Neural progenitor cell (in vitro differentiated cells): ENCODE results near the gene HJV. TPM values are rescaled to one million over a fixed set of nuclear protein-coding genes. Genes with fewer than 3 reads are reported as not detected.

ENCODE experiments used
- DNase-seq: peaks from one replicate; pipeline ENCODE4 v3.0.0-alpha.2; 2016; ENCODE audit warnings: low spot score
- H2AFZ ChIP-seq: fragments of 200-600 bp; sonication (generic); replicated peaks from 2 replicates; pipeline ENCODE4 v1.6.1; 2016; ENCODE audit warnings: antibody characterized with exemption
- H3F3A ChIP-seq: fragments of 200-600 bp; sonication (generic); 2 replicates; pipeline ENCODE4 v1.6.1; 2016; ENCODE audit warnings: antibody characterized with exemption, low read depth
- H3K27ac ChIP-seq: fragments of 200-600 bp; sonication (generic); 2 replicates; pipeline ENCODE4 v1.5.1; 2016; ENCODE audit warnings: mild to moderate bottlenecking
- H3K27me3 ChIP-seq: fragments of 200-600 bp; sonication (generic); 2 replicates; pipeline ENCODE4 v1.6.1; 2016; ENCODE audit warnings: mild to moderate bottlenecking, moderate library complexity
- H3K36me3 ChIP-seq: fragments of 200-600 bp; sonication (generic); 2 replicates; pipeline ENCODE4 v1.5.1; 2016
- H3K4me1 ChIP-seq: fragments of 200-600 bp; sonication (generic); 2 replicates; pipeline ENCODE4 v1.6.1; 2016; ENCODE audit warnings: mixed run types
- H3K4me2 ChIP-seq: fragments of 200-600 bp; sonication (generic); 2 replicates; pipeline ENCODE4 v1.6.1; 2016
- H3K4me3 ChIP-seq: fragments of 200-600 bp; sonication (generic); 2 replicates; pipeline ENCODE4 v1.5.1; 2016
- H3K79me2 ChIP-seq: fragments of 200-600 bp; sonication (generic); 2 replicates; pipeline ENCODE4 v1.6.1; 2016; ENCODE audit warnings: low read depth
- H3K9ac ChIP-seq: fragments of 200-600 bp; sonication (generic); 2 replicates; pipeline ENCODE4 v1.6.1; 2016
- H3K9me3 ChIP-seq: fragments of 200-600 bp; sonication (generic); 2 replicates; pipeline ENCODE4 v1.5.1; 2016; ENCODE audit warnings: low read depth
- H4K20me1 ChIP-seq: fragments of 200-600 bp; sonication (generic); 2 replicates; pipeline ENCODE4 v1.6.1; 2016; ENCODE audit warnings: low read depth
- H3K27ac Mint-ChIP-seq: 3 replicates; pipeline ENCODE4 v1.8.0; 2021; ENCODE audit warnings: mixed read lengths
- H3K27me3 Mint-ChIP-seq: 2 replicates; pipeline ENCODE4 v1.8.0; 2022; ENCODE audit warnings: low read depth, mild to moderate bottlenecking, inconsistent platforms, moderate library complexity, mixed read lengths; ENCODE audit not compliant: insufficient read depth
- H3K36me3 Mint-ChIP-seq: 3 replicates; pipeline ENCODE4 v1.8.0; 2021; ENCODE audit warnings: mixed read lengths
- H3K4me1 Mint-ChIP-seq: 3 replicates; pipeline ENCODE4 v1.8.0; 2021; ENCODE audit warnings: mixed read lengths
- H3K4me3 Mint-ChIP-seq: 3 replicates; pipeline ENCODE4 v1.8.0; 2021; ENCODE audit warnings: mild to moderate bottlenecking, moderate library complexity, mixed read lengths
- H3K9me3 Mint-ChIP-seq: 3 replicates; pipeline ENCODE4 v1.8.0; 2020; ENCODE audit warnings: mixed read lengths
- EZH2 ChIP-seq: fragments of 200-600 bp; sonication (generic); IDR thresholded peaks from 2 replicates; pipeline ENCODE4 v1.6.1; 2017; ENCODE audit warnings: antibody characterized with exemption, mild to moderate bottlenecking, moderate library complexity
- EZH2phosphoT487 ChIP-seq: fragments of 200-600 bp; sonication (generic); IDR thresholded peaks from 2 replicates; pipeline ENCODE4 v1.6.1; 2017; ENCODE audit warnings: antibody characterized with exemption
- total RNA-seq: library from RNA; depleted of rRNA; stranded (reverse); fragments of >200 nt; gene quantifications from 2 replicates; pipeline ENCODE4 v1.2.3, GENCODE V29; 2015; ENCODE audit warnings: low replicate concordance
- TF ChIP-seq, protein P1 (sequence below): fragments of 200-600 bp; sonication (generic); IDR thresholded peaks from 2 replicates; pipeline ENCODE4 v1.5.1; 2017; ENCODE audit warnings: antibody characterized with exemption, mild to moderate bottlenecking

HJV gene
- total RNA-seq, 1 donor from 2014 or later = not detected

- Histone ChIP-seq H3K27ac (no peak overlapping the region), H3K4me3 (no peak overlapping the region), H4K20me1 (no peaks in the 10 kb centered on the region), H3K36me3 (no peaks in the 10 kb centered on the region), H2AFZ (no peak overlapping the region), H3K9me3 (no peaks in the 10 kb centered on the region), H3K4me1 (no peaks in the 10 kb centered on the region), H3K4me2 (no peak overlapping the region), H3K27me3 (peaks cover 23% of the 10 kb centered on the region), H3F3A (no peaks in the 10 kb centered on the region), H3K79me2 (no peaks in the 10 kb centered on the region), H3K9ac (no peak overlapping the region)
- TF ChIP-seq, protein P1, sequence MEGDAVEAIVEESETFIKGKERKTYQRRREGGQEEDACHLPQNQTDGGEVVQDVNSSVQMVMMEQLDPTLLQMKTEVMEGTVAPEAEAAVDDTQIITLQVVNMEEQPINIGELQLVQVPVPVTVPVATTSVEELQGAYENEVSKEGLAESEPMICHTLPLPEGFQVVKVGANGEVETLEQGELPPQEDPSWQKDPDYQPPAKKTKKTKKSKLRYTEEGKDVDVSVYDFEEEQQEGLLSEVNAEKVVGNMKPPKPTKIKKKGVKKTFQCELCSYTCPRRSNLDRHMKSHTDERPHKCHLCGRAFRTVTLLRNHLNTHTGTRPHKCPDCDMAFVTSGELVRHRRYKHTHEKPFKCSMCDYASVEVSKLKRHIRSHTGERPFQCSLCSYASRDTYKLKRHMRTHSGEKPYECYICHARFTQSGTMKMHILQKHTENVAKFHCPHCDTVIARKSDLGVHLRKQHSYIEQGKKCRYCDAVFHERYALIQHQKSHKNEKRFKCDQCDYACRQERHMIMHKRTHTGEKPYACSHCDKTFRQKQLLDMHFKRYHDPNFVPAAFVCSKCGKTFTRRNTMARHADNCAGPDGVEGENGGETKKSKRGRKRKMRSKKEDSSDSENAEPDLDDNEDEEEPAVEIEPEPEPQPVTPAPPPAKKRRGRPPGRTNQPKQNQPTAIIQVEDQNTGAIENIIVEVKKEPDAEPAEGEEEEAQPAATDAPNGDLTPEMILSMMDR = peak; percentile 76
- TF ChIP-seq EZH2phosphoT487 = no peak
- Mint-ChIP-seq H3K4me1 (peaks cover 4% of the 10 kb centered on the region), H3K4me3 (no peak overlapping the region), H3K27me3 (peaks cover 4% of the 10 kb centered on the region), H3K9me3 (no peaks in the 10 kb centered on the region), H3K27ac (no peak overlapping the region), H3K36me3 (no peaks in the 10 kb centered on the region)
- DNase-seq = peak; percentile 66
These were observed 8.6 kb downstream of the HJV start for GRCh38 chr1:146012703-146013558.

- TF ChIP-seq EZH2phosphoT487 (no peak), EZH2 (no peak)
- TF ChIP-seq, protein P1 = no peak
- H3K9me3 ChIP-seq = no peaks in the 10 kb centered on the region
- Mint-ChIP-seq H3K27me3 (no peaks in the 10 kb centered on the region), H3K9me3 (no peaks in the 10 kb centered on the region), H3K4me3 (no peak overlapping the region), H3K27ac (no peak overlapping the region), H3K4me1 (peaks cover 9% of the 10 kb centered on the region), H3K36me3 (no peaks in the 10 kb centered on the region)
- no peaks in the 10 kb centered on the region for H3K79me2 ChIP-seq
- H4K20me1 ChIP-seq = no peaks in the 10 kb centered on the region
- no peak overlapping the region for H3K27ac ChIP-seq
- H3K36me3 ChIP-seq = no peaks in the 10 kb centered on the region
- no peaks in the 10 kb centered on the region for H3K4me1 ChIP-seq
- no peak for DNase-seq
- H3F3A ChIP-seq = no peaks in the 10 kb centered on the region
- no peak overlapping the region for H2AFZ ChIP-seq
- no peak overlapping the region for H3K4me3 ChIP-seq
- no peak overlapping the region for H3K4me2 ChIP-seq
- no peak overlapping the region for H3K9ac ChIP-seq
- H3K27me3 ChIP-seq = no peaks in the 10 kb centered on the region
These were observed 11.3 kb downstream of the HJV start for GRCh38 chr1:146010126-146010738.

- no peak overlapping the region for H3K27ac ChIP-seq
- peaks cover 5% of the 10 kb centered on the region for H3K4me1 Mint-ChIP-seq
- no peak overlapping the region for H3K27ac Mint-ChIP-seq
These were observed 13.9 kb downstream of the HJV start for GRCh38 chr1:146007489-146008133.

More at GRCh38 chr1:146007489-146008133, 13.9 kb downstream of the HJV start:
- H3K27me3 Mint-ChIP-seq = peaks cover 3% of the 10 kb centered on the region
- H4K20me1 ChIP-seq = no peaks in the 10 kb centered on the region
- no peaks in the 10 kb centered on the region for H3K36me3 Mint-ChIP-seq
- no peak overlapping the region for H3K4me2 ChIP-seq
- H3K27me3 ChIP-seq = no peaks in the 10 kb centered on the region
- H2AFZ ChIP-seq = no peak overlapping the region
- no peak for TF ChIP-seq EZH2phosphoT487
- H3K9me3 ChIP-seq = no peaks in the 10 kb centered on the region
- no peaks in the 10 kb centered on the region for H3K36me3 ChIP-seq
- H3F3A ChIP-seq = no peaks in the 10 kb centered on the region
- H3K9ac ChIP-seq = no peak overlapping the region
- H3K9me3 Mint-ChIP-seq = no peaks in the 10 kb centered on the region
- H3K79me2 ChIP-seq = no peaks in the 10 kb centered on the region
- H3K4me3 ChIP-seq = no peak overlapping the region
- no peak for DNase-seq
- H3K4me3 Mint-ChIP-seq = no peak overlapping the region
- no peaks in the 10 kb centered on the region for H3K4me1 ChIP-seq
